ENCODE data around the gene AIFM1. TPM values are rescaled to one million over a fixed set of nuclear protein-coding genes. Genes with fewer than 3 reads are reported as not detected.

The AIFM1 gene
- total and polyA plus RNA-seq, 2 experiments from 2014 or later = 29.6 to 47.3 TPM

GRCh38 chrX:130091980-130092522, 73.6 kb downstream of the AIFM1 start (continued):
- TF ChIP-seq ZNF462 (CRISPR knock-in tag; IDR thresholded peaks at IDR 0.05) = no peak
- no peak for TF ChIP-seq JUNB (IDR thresholded peaks at IDR 0.05; ENCODE audit: unreplicated experiment)
- TF ChIP-seq CREB1 (CRISPR knock-in tag; IDR thresholded peaks at IDR 0.05; ENCODE audit: low read depth) = no peak
- no peak for TF ChIP-seq STAT1 (IDR thresholded peaks at IDR 0.05; ENCODE audit: unreplicated experiment)

DNA sequence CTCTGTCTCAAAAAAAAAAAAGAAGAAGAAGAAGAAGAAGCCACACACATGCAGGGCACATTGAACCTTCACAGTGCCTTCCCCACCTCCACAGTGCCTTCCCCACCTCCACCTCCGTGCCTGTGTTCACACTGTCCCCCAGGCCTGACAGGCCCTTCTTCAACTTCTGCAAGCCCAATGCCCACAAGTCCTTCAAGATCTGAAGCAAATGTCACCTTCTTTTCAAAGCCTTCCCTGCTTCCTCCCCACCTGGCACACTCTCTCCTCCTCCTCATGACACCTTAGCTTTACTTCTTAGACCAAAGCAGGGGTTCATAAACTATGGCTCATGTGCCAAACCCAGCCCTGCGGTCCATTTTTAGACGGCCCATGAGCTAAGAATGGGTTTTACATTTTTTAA, 75.3 kb downstream of the AIFM1 start:
- H3K27me3 Mint-ChIP-seq (ENCODE audit: insufficient read depth, low read depth, poor library complexity) = no peaks in the 10 kb centered on the region
- H3K4me1 ChIP-seq (ENCODE audit: insufficient read depth) = no peaks in the 10 kb centered on the region
- no peak overlapping the region for H3K4me3 Mint-ChIP-seq
- H3K79me2 ChIP-seq (replicated peaks; ENCODE audit: insufficient read depth) = no peaks in the 10 kb centered on the region
- DNase-seq (ENCODE audit: low spot score) (no peak), ATAC-seq (no peak)
- H3K4me2 ChIP-seq = no peak overlapping the region
- H3K9me3 Mint-ChIP-seq = no peaks in the 10 kb centered on the region
- no peak overlapping the region for H2AFZ ChIP-seq
- H3K27me3 ChIP-seq (ENCODE audit: insufficient read depth) = no peaks in the 10 kb centered on the region
- no peaks in the 10 kb centered on the region for H4K20me1 ChIP-seq (replicated peaks; ENCODE audit: insufficient read depth)
- no peak overlapping the region for H3K4me3 ChIP-seq
- no peak overlapping the region for H3K27ac ChIP-seq (ENCODE audit: low read depth)
- no peaks in the 10 kb centered on the region for H3K9me2 ChIP-seq (ENCODE audit: insufficient read depth)
- no peaks in the 10 kb centered on the region for H3F3A ChIP-seq (replicated peaks; ENCODE audit: low read depth)
- H3K36me3 ChIP-seq (ENCODE audit: insufficient read depth) = no peaks in the 10 kb centered on the region
- H3K27ac Mint-ChIP-seq = no peak overlapping the region
- H3K36me3 Mint-ChIP-seq (ENCODE audit: low read depth) = no peaks in the 10 kb centered on the region
- H3K4me1 Mint-ChIP-seq = peaks cover 7% of the 10 kb centered on the region; the same call in 2 of the 3 replicates
- TF ChIP-seq EZH2 (IDR thresholded peaks at IDR 0.05; ENCODE audit: low read depth, unreplicated experiment) = no peak
- TF ChIP-seq, protein P1, sequence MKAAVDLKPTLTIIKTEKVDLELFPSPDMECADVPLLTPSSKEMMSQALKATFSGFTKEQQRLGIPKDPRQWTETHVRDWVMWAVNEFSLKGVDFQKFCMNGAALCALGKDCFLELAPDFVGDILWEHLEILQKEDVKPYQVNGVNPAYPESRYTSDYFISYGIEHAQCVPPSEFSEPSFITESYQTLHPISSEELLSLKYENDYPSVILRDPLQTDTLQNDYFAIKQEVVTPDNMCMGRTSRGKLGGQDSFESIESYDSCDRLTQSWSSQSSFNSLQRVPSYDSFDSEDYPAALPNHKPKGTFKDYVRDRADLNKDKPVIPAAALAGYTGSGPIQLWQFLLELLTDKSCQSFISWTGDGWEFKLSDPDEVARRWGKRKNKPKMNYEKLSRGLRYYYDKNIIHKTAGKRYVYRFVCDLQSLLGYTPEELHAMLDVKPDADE (IDR thresholded peaks at IDR 0.05) = no peak
- TF ChIP-seq REST (IDR thresholded peaks at IDR 0.05; ENCODE audit: unreplicated experiment) = no peak
- TF ChIP-seq CREB1 (CRISPR knock-in tag; IDR thresholded peaks at IDR 0.05; ENCODE audit: low read depth) = no peak
- no peak for TF ChIP-seq EZH2phosphoT487 (IDR thresholded peaks at IDR 0.05; ENCODE audit: unreplicated experiment)

Data from GM23338 (cell line).